CD4-positive, alpha-beta T cell (primary cell): ENCODE measurements around the gene RIIAD1. TPM values are rescaled to one million over a fixed set of nuclear protein-coding genes. Genes with fewer than 3 reads are reported as not detected.

ENCODE experiments used
- ATAC-seq: fragments of 200-7000 bp; cut with Tn5 transposase; one replicate; pipeline ENCODE4 v1.10.0; 2022; ENCODE audit warnings: mild to moderate bottlenecking; ENCODE audit not compliant: poor library complexity
- CTCF ChIA-PET: fragments of 350-600 bp; sonication (Branson Sonifier 250); formaldehyde crosslinking; loops from one replicate; lab custom pipeline; 2021; ENCODE audit warnings: antibody characterized with exemption, inconsistent platforms; lab: Charles Lee
- POLR2A ChIA-PET: fragments of 350-600 bp; sonication (Branson Sonifier 250); formaldehyde crosslinking; loops from one replicate; lab custom pipeline; 2021; ENCODE audit warnings: antibody characterized with exemption, inconsistent platforms; lab: Charles Lee
- DNase-seq, 14 experiments: peaks; one replicate each; pipeline ENCODE4 v3.0.0-alpha.2; 2013 to 2020; ENCODE audit warnings: mixed read lengths in 2 of 14
- H3K27ac ChIP-seq, 2 donors: one replicate each; pipeline versions ENCODE4 v1.5.1 to v1.7.0; 2013; ENCODE audit warnings: low read length in 2 of 2, low read depth in 1 of 2, mild to moderate bottlenecking in 1 of 2
- H3K27me3 ChIP-seq, 2 experiments: 1 replicate in 1 of 2; 2 replicates in 1 of 2; pipeline versions ENCODE4 v1.6.1 to v1.7.0; 2013; ENCODE audit warnings: low read length in 2 of 2, control low read depth in 1 of 2, mild to moderate bottlenecking in 1 of 2, moderate library complexity in 1 of 2; ENCODE audit not compliant: insufficient read depth in 2 of 2, control insufficient read depth in 1 of 2
- H3K36me3 ChIP-seq: one replicate; pipeline ENCODE4 v1.6.1; 2013; ENCODE audit warnings: low read length, control low read depth; ENCODE audit not compliant: insufficient read depth
- H3K4me1 ChIP-seq: one replicate; pipeline ENCODE4 v1.6.1; 2013; ENCODE audit warnings: low read length, control low read depth; ENCODE audit not compliant: insufficient read depth
- H3K4me3 ChIP-seq: one replicate; pipeline ENCODE4 v1.5.1; 2013; ENCODE audit warnings: mild to moderate bottlenecking, low read length, moderate library complexity
- H3K9me3 ChIP-seq, 2 experiments: 1 replicate in 1 of 2; 2 replicates in 1 of 2; pipeline versions ENCODE4 v1.6.1 to v1.7.0; 2013; ENCODE audit warnings: low read length in 2 of 2, mild to moderate bottlenecking in 2 of 2, control low read depth in 1 of 2, moderate library complexity in 1 of 2; ENCODE audit not compliant: control insufficient read depth in 1 of 2, insufficient read depth in 1 of 2
- H3K27ac Mint-ChIP-seq: one replicate; pipeline ENCODE4 v1.8.0; 2020; ENCODE audit warnings: mixed read lengths
- H3K27me3 Mint-ChIP-seq: one replicate; pipeline ENCODE4 v1.8.0; 2021; ENCODE audit warnings: mixed read lengths
- H3K36me3 Mint-ChIP-seq: one replicate; pipeline ENCODE4 v1.8.0; 2021; ENCODE audit warnings: low read depth, mixed read lengths
- H3K4me1 Mint-ChIP-seq: one replicate; pipeline ENCODE4 v1.8.0; 2021; ENCODE audit warnings: low read depth, mixed read lengths
- H3K4me3 Mint-ChIP-seq: one replicate; pipeline ENCODE4 v1.8.0; 2020; ENCODE audit warnings: mild to moderate bottlenecking, mixed read lengths
- H3K9me3 Mint-ChIP-seq: one replicate; pipeline ENCODE4 v1.8.0; 2020; ENCODE audit warnings: mixed read lengths
- CTCF ChIP-seq: fragments of 200-600 bp; IDR thresholded peaks from one replicate; pipeline ENCODE4 v1.8.0; 2022; ENCODE audit warnings: antibody characterized with exemption, mild to moderate bottlenecking
- intact Hi-C, 2 experiments: fragments of 100-400 bp; cut with DNase I in 1 of 2; cut with micrococcal nuclease in 1 of 2; formaldehyde crosslinking; loops; one replicate each; pipeline versions ENCODE4 v1.15.1 to v1.9.0; 2023 to 2025; cut with DNase I, micrococcal nuclease
- total RNA-seq, 174 experiments: library from RNA in 2 of 174; stranded (reverse) in 2 of 174; gene quantifications; one replicate each; pipeline ENCODE4 v1.2.3 and lab custom pipeline; 2021 to 2026

Gene RIIAD1
- total RNA-seq, 2 experiments from 2014 or later: not detected

- peaks cover 33 to 44% of the 10 kb centered on the region in 2 experiments for H3K27me3 ChIP-seq
- Mint-ChIP-seq H3K27ac (no peak overlapping the region), H3K36me3 (no peaks in the 10 kb centered on the region), H3K27me3 (peaks cover 84% of the 10 kb centered on the region), H3K4me3 (no peak overlapping the region), H3K9me3 (no peaks in the 10 kb centered on the region), H3K4me1 (peaks cover 20% of the 10 kb centered on the region)
- no peak overlapping the region for H3K27ac ChIP-seq
- H3K36me3 ChIP-seq: no peaks in the 10 kb centered on the region
- ATAC-seq (no peak), DNase-seq (no peak)
- no peaks in the 10 kb centered on the region for H3K9me3 ChIP-seq
- intact Hi-C loops: no loop called here
- TF ChIP-seq CTCF: no peak
- no peak overlapping the region for H3K4me3 ChIP-seq
- CTCF ChIA-PET: no interaction called here
- POLR2A ChIA-PET: no interaction called here
- H3K4me1 ChIP-seq: peaks cover 16% of the 10 kb centered on the region
Measured at GRCh38 chr1:151723726-151724370, 2.5 kb downstream of the RIIAD1 start.

GRCh38 chr1:151728151-151729054 lies 7.1 kb downstream of the RIIAD1 start:
- intact Hi-C loops: no loop called here
- H3K27me3 ChIP-seq: peaks cover 22 to 42% of the 10 kb centered on the region in 2 experiments
- no peaks in the 10 kb centered on the region for H3K36me3 ChIP-seq
- no peak for DNase-seq
- ChIA-PET CTCF (no interaction called here), POLR2A (no interaction called here)
- H3K4me3 ChIP-seq: no peak overlapping the region
- Mint-ChIP-seq H3K27ac (no peak overlapping the region), H3K4me3 (no peak overlapping the region), H3K27me3 (peaks cover 73% of the 10 kb centered on the region), H3K36me3 (no peaks in the 10 kb centered on the region), H3K9me3 (no peaks in the 10 kb centered on the region), H3K4me1 (no peaks in the 10 kb centered on the region)
- ATAC-seq: no peak
- TF ChIP-seq CTCF: no peak
- H3K27ac ChIP-seq: no peak overlapping the region
- no peaks in the 10 kb centered on the region for H3K4me1 ChIP-seq
- H3K9me3 ChIP-seq: no peaks in the 10 kb centered on the region

- no peak for TF ChIP-seq CTCF
- H3K27me3 Mint-ChIP-seq: peaks cover 64% of the 10 kb centered on the region
- intact Hi-C loops: no loop called here
- H3K9me3 Mint-ChIP-seq: no peaks in the 10 kb centered on the region
- H3K4me3 Mint-ChIP-seq: no peak overlapping the region
- no peak overlapping the region for H3K27ac Mint-ChIP-seq
- Histone ChIP-seq H3K27me3 (peaks cover 14 to 39% of the 10 kb centered on the region in 2 experiments), H3K4me1 (no peaks in the 10 kb centered on the region), H3K27ac (no peak overlapping the region), H3K9me3 (no peaks in the 10 kb centered on the region), H3K36me3 (no peaks in the 10 kb centered on the region), H3K4me3 (no peak overlapping the region)
- H3K36me3 Mint-ChIP-seq: no peaks in the 10 kb centered on the region
- DNase-seq (no peak), ATAC-seq (no peak)
- no peaks in the 10 kb centered on the region for H3K4me1 Mint-ChIP-seq
- POLR2A ChIA-PET: no interaction called here
- CTCF ChIA-PET: no interaction called here
Measured at GRCh38 chr1:151729157-151729965, 8.0 kb downstream of the RIIAD1 start.
